Stomach (tissue), 9 donors: ENCODE data around the gene CPED1. TPM values are rescaled to one million over a fixed set of nuclear protein-coding genes. Genes with fewer than 3 reads are reported as not detected.
A peak's percentile ranks its signal among the peaks of the same experiment; 100 is the strongest.

Experiments used
- DNase-seq, 2 donors: peaks; one replicate each; pipeline versions ENCODE4 v3.0.0 to v3.0.0-alpha.2; 2013 to 2019
- H3K27ac ChIP-seq, 5 donors: fragments of 200-600 bp in 4 of 5; sonication (generic) in 4 of 5; one replicate each; pipeline ENCODE4 v1.5.1; 2013 to 2019; ENCODE audit warnings: mild to moderate bottlenecking in 1 of 5, moderate library complexity in 1 of 5
- H3K27me3 ChIP-seq, 3 donors: fragments of 200-600 bp; sonication (generic); one replicate each; pipeline ENCODE4 v1.5.1; 2017 to 2019; ENCODE audit warnings: mixed run types in 1 of 3
- H3K36me3 ChIP-seq, 4 donors: fragments of 200-600 bp; sonication (generic); 1 replicate in 3 of 4; 2 replicates in 1 of 4; pipeline ENCODE4 v1.5.1; 2016 to 2019
- H3K4me1 ChIP-seq, 4 donors: fragments of 200-600 bp; sonication (generic); one replicate each; pipeline ENCODE4 v1.5.1; 2016 to 2019
- H3K4me3 ChIP-seq, 4 donors: fragments of 200-600 bp; sonication (generic) in 3 of 4; one replicate each; pipeline ENCODE4 v1.5.1; 2016 to 2019; ENCODE audit warnings: mild to moderate bottlenecking in 1 of 4
- H3K9me3 ChIP-seq, 4 donors: fragments of 200-600 bp; sonication (generic); one replicate each; pipeline ENCODE4 v1.5.1; 2016 to 2019
- CTCF ChIP-seq, 7 experiments: fragments of 450-650 bp in 4 of 7; fragments of 200-600 bp in 3 of 7; sonication (generic) in 3 of 7; IDR thresholded peaks; one replicate each; pipeline ENCODE4 v1.5.1; 2016 to 2019; ENCODE audit warnings: antibody characterized with exemption in 7 of 7, control low read depth in 2 of 7, mild to moderate bottlenecking in 1 of 7
- EP300 ChIP-seq: sonication (generic); formaldehyde crosslinking; IDR thresholded peaks from one replicate; pipeline ENCODE4 v1.6.1; 2017; ENCODE audit warnings: antibody characterized with exemption
- POLR2A ChIP-seq, 4 donors: fragments of 450-650 bp; IDR thresholded peaks; one replicate each; pipeline ENCODE4 v1.6.1; 2016; ENCODE audit warnings: antibody characterized with exemption in 4 of 4, control low read depth in 2 of 4, mild to moderate bottlenecking in 1 of 4, moderate library complexity in 1 of 4
- POLR2AphosphoS5 ChIP-seq, 3 donors: sonication (generic); formaldehyde crosslinking; IDR thresholded peaks; one replicate each; pipeline ENCODE4 v1.6.1; 2016; ENCODE audit warnings: antibody characterized with exemption in 3 of 3
- WGBS, 5 donors: extraction: QIAGEN DNeasy Blood & Tissue Kit in 3 of 5; methylation state at CpG; one replicate each; pipeline versions ENCODE4 v1.1.5 to v1.1.7; 2013 to 2018; 5-methylcytosine and 5-hydroxymethylcytosine counted together
- intact Hi-C: fragments of 100-400 bp; cut with DNase I; formaldehyde crosslinking; loops from one replicate; pipeline ENCODE4 v1.15.1; 2023; ENCODE audit warnings: low total_unique reads
- polyA plus RNA-seq, 3 donors: library from polyadenylated mRNA; stranded (reverse); fragments of 200-250 nt; gene quantifications; one replicate each; pipeline ENCODE4 v1.2.3, GENCODE V29; 2013
- total RNA-seq, 5 donors: library from RNA; depleted of rRNA; stranded (reverse); fragments of >200 nt; gene quantifications; one replicate each; pipeline versions ENCODE4 v1.1.0 to v1.2.3, GENCODE V29; 2014 to 2016
- donor health status: healthy with polysubstance abuse.
- donor health status: Bipolar disorder and iron deficiency.
- donor health status: healthy.

CPED1 gene
- total and polyA plus RNA-seq, 8 donors: 3.0 to 58.7 (median 15.9) TPM

DNA sequence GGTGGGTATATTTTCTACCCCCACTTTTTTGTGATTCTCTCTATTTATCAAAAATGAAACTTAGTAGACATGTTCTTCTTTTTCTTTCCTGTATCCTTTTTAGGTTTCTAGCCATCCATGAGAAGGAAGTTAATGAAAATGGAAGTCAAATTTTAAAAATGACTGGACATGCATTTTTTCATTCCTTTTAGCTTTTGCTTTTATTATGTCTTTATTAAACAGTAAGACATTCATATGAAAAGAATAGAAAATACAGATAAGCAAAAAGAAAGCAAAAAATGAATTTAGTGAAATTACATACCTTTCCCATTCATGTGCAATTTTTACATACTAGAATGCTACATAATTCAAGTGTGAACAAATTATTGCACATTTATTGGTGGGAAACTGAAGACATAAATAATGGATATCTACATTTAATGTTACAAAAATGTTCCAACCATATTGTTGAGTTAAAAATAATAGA, 88.7 kb downstream of the CPED1 start:
- H3K4me3 ChIP-seq: no peak overlapping the region
- no peak overlapping the region for H3K27ac ChIP-seq
- H3K27me3 ChIP-seq: no peaks in the 10 kb centered on the region
- no peak for TF ChIP-seq EP300
- TF ChIP-seq POLR2A (IDR thresholded peaks at IDR 0.05): no peak
- no peak for TF ChIP-seq CTCF (IDR thresholded peaks at IDR 0.05)
- TF ChIP-seq POLR2AphosphoS5 (IDR thresholded peaks at IDR 0.05): no peak
- no peaks in the 10 kb centered on the region for H3K36me3 ChIP-seq
- no peak for DNase-seq
- intact Hi-C loops: no loop called here
- no peaks in the 10 kb centered on the region for H3K9me3 ChIP-seq
- peaks cover 0 to 11% (median 4%) of the 10 kb centered on the region in 4 donors for H3K4me1 ChIP-seq

DNA sequence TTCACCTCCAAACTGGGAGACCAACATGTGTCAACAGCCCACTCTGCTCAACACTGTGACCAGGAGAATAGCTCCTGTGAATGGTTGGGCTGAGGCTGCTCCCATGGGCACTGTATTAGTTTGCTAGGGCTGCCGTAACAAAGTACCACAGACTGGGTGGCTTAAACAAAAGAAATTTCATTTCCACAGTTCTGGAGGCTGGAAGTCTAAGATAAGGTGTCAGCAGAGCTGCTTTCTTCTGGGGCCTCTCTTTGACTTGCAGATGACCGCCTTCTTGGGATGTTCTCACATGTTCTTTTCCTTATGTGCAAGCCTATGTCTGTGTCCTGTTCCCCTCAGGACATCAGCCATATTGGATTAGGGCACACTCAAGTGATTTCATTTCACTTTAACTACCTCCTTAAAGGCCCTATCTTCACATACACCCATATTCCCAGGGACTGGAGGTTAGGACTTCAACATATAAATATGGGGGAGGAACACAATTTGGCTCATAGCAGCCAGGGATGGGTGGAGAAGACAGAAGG, 90.3 kb downstream of the CPED1 start:
- intact Hi-C loops: no loop called here
- Histone ChIP-seq H3K4me1 (peaks cover 0 to 18% (median 6%) of the 10 kb centered on the region in 4 donors), H3K27ac (no peak overlapping the region), H3K4me3 (no peak overlapping the region), H3K9me3 (no peaks in the 10 kb centered on the region), H3K36me3 (no peaks in the 10 kb centered on the region), H3K27me3 (no peaks in the 10 kb centered on the region)
- TF ChIP-seq CTCF (IDR thresholded peaks at IDR 0.05) (no peak), POLR2AphosphoS5 (IDR thresholded peaks at IDR 0.05) (no peak), POLR2A (IDR thresholded peaks at IDR 0.05) (no peak), EP300 (no peak)
- DNase-seq: no peak
- 92 to 96% (median 96%) methylated on average over 2 of the region's 2 CpGs for WGBS, 5 donors

GRCh38 chr7:121079425-121080169, 91.1 kb downstream of the CPED1 start:
- Histone ChIP-seq H3K9me3 (no peaks in the 10 kb centered on the region), H3K4me3 (no peak overlapping the region), H3K4me1 (peaks cover 0 to 21% (median 6%) of the 10 kb centered on the region in 4 donors), H3K27ac (no peak overlapping the region), H3K36me3 (no peaks in the 10 kb centered on the region), H3K27me3 (no peaks in the 10 kb centered on the region)
- no peak for TF ChIP-seq CTCF (IDR thresholded peaks at IDR 0.05)
- 48 to 69% (median 57%) methylated on average over 5 of the region's 5 CpGs for WGBS, 5 donors
- peak in 1 of 2 donors; percentile 15 for DNase-seq
- intact Hi-C loops: loop anchor here (5.0 kb wide), 1 partner anchor 92 kb away; the partner anchor contains the start of gene CPED1

DNA sequence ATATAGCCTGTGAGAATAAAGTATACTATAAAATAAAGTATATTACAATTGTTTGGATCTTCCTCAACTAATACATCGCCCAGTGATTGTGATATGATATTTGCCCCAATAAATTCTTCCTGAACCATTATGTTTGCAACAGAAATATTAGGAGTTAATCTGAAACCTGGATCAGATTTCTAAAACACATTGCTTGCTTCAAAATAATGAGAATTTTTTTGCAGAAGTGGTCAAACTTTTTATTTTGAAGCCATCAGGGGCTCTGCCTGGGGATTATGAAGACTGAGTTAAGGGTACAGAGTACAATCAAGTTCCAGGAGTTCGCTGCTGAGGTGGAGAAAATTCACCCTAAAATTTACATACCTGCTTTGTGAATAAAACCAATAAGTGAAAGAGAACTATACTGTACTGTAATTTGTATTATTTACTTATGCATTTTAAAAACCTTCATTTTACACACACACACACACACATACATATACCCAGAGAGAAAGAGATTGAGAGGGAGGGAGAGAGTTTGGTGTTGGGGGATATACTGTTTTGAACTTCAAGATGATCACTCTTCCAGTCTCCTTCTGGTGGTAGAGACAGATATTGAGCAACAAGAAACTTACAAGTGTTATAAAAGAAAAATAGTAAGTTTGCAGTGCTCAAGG, 91.9 kb downstream of the CPED1 start:
- Histone ChIP-seq H3K27ac (no peak overlapping the region), H3K9me3 (no peaks in the 10 kb centered on the region), H3K36me3 (no peaks in the 10 kb centered on the region), H3K4me3 (no peak overlapping the region), H3K4me1 (peaks cover 0 to 21% (median 10%) of the 10 kb centered on the region in 4 donors), H3K27me3 (no peaks in the 10 kb centered on the region)
- no peak for TF ChIP-seq EP300
- TF ChIP-seq POLR2A (IDR thresholded peaks at IDR 0.05): no peak
- no peak for TF ChIP-seq CTCF (IDR thresholded peaks at IDR 0.05)
- TF ChIP-seq POLR2AphosphoS5 (IDR thresholded peaks at IDR 0.05): no peak
- 81 to 95% (median 93%) methylated on average over 2 of the region's 2 CpGs for WGBS, 5 donors
- intact Hi-C loops: loop anchor here (5.0 kb wide), 1 partner anchor 93 kb away; the partner anchor contains the start of gene CPED1
- DNase-seq: no peak
